ENCODE data around the gene FRYL. TPM values are rescaled to one million over a fixed set of nuclear protein-coding genes. Genes with fewer than 3 reads are reported as not detected.

Gene FRYL
- total and polyA plus RNA-seq, 2 of the 13 experiments (the other 11 are each of a cell fraction or from before 2014, with no cell fraction given): 9.7 to 19.6 TPM

- CTCF ChIA-PET (ENCODE audit: low intra/inter-chr PET ratio, low total read pairs): no interaction called here
- no peak overlapping the region for H3K4me2 ChIP-seq (ENCODE audit: low read depth, low read length)
- no peak overlapping the region for H3K27ac ChIP-seq (ENCODE audit: extremely low read length, insufficient read depth, low read length)
- H2AFZ ChIP-seq (ENCODE audit: low read length): no peak overlapping the region
- no peaks in the 10 kb centered on the region for H3K36me3 ChIP-seq (replicated peaks in 1 of 2; ENCODE audit: control insufficient read depth in 1 of 2, insufficient read depth in 2 of 2, low read length in 2 of 2)
- no TSS peak for BruUV-seq (replicated peaks)
- DNase-seq (ENCODE audit: low spot score) (no peak), FAIRE-seq (no peak), ATAC-seq (no peak)
- H4K20me1 ChIP-seq (ENCODE audit: insufficient read depth, low read length): no peaks in the 10 kb centered on the region
- WGBS (ENCODE audit: low lambda C conversion rate): 94% methylated on average over 3 of the region's 3 CpGs
- intact Hi-C loops (cut with micrococcal nuclease; ENCODE audit: unreplicated experiment): no loop called here
- H3K9ac ChIP-seq (ENCODE audit: insufficient read depth, low read depth, low read length): no peak overlapping the region
- H3K79me2 ChIP-seq (ENCODE audit: insufficient read depth, low read length): no peaks in the 10 kb centered on the region
- POLR2A ChIA-PET: no interaction called here
- H3K27me3 ChIP-seq (ENCODE audit: control insufficient read depth in 1 of 2, insufficient read depth in 2 of 2, low read length in 2 of 2): no peaks in the 10 kb centered on the region
- in situ Hi-C loops (cut with HindIII; ENCODE audit: extremely low pct_ligation_motif_present, low pct_unique_long_range_greater_than_20kb): no loop called here
- H3K9me3 ChIP-seq (ENCODE audit: low read length): no peaks in the 10 kb centered on the region
- no peaks in the 10 kb centered on the region for H3K4me1 ChIP-seq (ENCODE audit: insufficient read depth, low read length)
- H3K4me3 ChIP-seq (replicated peaks in 1 of 3; ENCODE audit: insufficient read depth in 1 of 3, low read depth in 2 of 3, low read length in 3 of 3): no peak overlapping the region
- TF ChIP-seq NBN (conservative IDR thresholded peaks at IDR 0.05): no peak
- no peak for TF ChIP-seq MBNL3 (CRISPR knock-in tag; conservative IDR thresholded peaks at IDR 0.05)
- no peak for TF ChIP-seq PBX2 (CRISPR knock-in tag; IDR thresholded peaks at IDR 0.05)
- no peak for TF ChIP-seq ZNF687 (CRISPR knock-in tag; IDR thresholded peaks at IDR 0.05)
- TF ChIP-seq GATA4 (IDR thresholded peaks at IDR 0.05; ENCODE audit: borderline replicate concordance, low read depth): no peak
- no peak for TF ChIP-seq BRF2 (CRISPR knock-in tag; IDR thresholded peaks at IDR 0.05)
- no peak for TF ChIP-seq TGIF2 (CRISPR knock-in tag; IDR thresholded peaks at IDR 0.05)
- no peak for TF ChIP-seq ZNF337 (CRISPR knock-in tag; IDR thresholded peaks at IDR 0.05; ENCODE audit: borderline replicate concordance, low read depth)
- no peak for TF ChIP-seq ZFP1 (CRISPR knock-in tag; IDR thresholded peaks at IDR 0.05)
- no peak for TF ChIP-seq ZNF280D (CRISPR knock-in tag; IDR thresholded peaks at IDR 0.05)
- no peak for TF ChIP-seq CENPT (CRISPR knock-in tag; IDR thresholded peaks at IDR 0.05; ENCODE audit: low read depth)
- TF ChIP-seq DBP (CRISPR knock-in tag; IDR thresholded peaks at IDR 0.05; ENCODE audit: not compliant biosample characterization): no peak
Measured at GRCh38 chr4:48645225-48645794, 134.8 kb downstream of the FRYL start.

All from HepG2 (cell line).